ENCODE results near the gene PRR7.

The PRR7 gene, protein sequence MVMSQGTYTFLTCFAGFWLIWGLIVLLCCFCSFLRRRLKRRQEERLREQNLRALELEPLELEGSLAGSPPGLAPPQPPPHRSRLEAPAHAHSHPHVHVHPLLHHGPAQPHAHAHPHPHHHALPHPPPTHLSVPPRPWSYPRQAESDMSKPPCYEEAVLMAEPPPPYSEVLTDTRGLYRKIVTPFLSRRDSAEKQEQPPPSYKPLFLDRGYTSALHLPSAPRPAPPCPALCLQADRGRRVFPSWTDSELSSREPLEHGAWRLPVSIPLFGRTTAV

DNA sequence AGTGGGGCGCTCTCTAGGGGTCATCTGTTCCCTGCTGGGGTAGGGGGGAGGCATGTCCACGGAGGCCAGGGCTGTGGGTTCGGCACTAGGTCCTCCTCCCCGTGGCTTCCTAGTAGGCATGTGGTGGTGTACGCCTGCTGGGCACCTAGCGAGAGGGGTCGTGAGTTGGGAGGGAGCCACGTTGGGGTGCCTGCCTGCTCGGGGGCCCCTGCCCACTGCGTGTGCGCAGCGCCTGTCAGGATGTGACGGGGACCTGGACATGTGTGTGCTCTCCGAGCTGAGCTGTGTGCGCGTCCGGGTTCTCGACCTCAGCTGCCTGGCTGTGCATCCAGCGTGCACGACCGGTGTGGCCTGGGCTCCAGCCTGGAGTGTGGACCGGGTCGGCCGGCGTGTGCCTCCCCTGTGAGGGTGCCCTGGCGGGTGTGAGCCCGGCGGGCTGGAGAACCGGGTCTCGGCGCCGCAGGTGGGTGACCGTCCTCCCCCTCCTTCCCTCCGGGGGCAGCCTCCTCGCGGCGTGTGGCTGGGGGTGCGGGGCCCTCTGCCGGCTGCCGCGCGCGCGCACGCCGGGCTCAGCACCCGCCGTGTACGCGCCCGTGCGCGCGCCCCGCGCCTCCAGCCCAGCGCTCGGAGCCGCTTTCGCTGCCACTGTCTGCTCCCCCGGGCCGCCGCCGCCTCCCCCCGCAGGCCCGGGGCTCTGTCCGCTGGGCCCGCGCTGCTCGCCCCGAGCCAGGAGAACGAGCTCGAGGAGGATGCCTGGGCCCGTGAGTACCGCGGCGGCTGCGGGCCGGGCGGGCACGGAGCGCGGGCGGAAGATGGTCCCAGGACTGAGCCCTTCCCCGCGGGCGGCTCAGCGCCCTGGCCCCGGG lies at the start of gene PRR7:
Gene PRR7, plus strand, starts transcription at position 615 of the 866 bp plus-strand sequence. CDS start 8,254 bp downstream, outside the sequence.
- no peaks in the 10 kb centered on the region for H3K27me3 ChIP-seq (replicated peaks; ENCODE audit: control insufficient read depth, insufficient read depth, low read length)
- H3K9me3 ChIP-seq (ENCODE audit: control insufficient read depth, low read length), result no peaks in the 10 kb centered on the region
- H3K4me3 ChIP-seq (ENCODE audit: low read length), result peak within 1 kb of the TSS; percentile 82
- H3K36me3 ChIP-seq (ENCODE audit: control insufficient read depth, insufficient read depth, low read length, severe bottlenecking), result peaks cover 3% of the 10 kb centered on the region
- H3K4me1 ChIP-seq (ENCODE audit: control insufficient read depth, insufficient read depth, low read length), result peaks cover 13% of the 10 kb centered on the region
- DNase-seq (ENCODE audit: low read depth), result peak; percentile 83
- peak within 1 kb of the TSS; percentile 72 for H3K9ac ChIP-seq (ENCODE audit: low read length)

DNA sequence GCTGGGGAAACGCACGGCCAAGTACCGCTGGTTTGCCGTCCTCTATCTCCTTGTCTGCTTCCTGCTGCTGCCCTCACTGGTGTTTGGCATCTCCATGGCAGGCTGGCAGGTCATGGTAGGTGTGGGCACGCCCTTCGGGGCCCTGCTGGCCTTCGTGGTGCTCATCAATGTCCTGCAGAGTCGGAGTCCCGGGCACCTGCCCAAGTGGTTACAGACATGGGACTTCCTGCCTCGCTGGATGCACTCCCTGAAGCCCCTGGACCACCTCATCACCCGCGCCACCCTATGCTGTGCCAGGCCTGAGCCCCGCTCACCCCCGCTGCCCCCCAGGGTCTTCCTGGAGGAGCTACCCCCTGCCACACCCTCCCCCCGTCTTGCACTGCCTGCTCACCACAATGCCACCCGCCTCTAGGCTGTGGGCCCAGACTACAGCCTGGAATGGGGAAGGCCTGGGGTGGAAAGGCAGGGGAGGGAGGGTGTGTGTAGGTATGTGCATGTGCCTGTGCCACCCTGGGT lies 48.7 kb upstream of the PRR7 start:
- Histone ChIP-seq H3K36me3 (ENCODE audit: control insufficient read depth, insufficient read depth, low read length, severe bottlenecking) (no peaks in the 10 kb centered on the region), H3K9ac (ENCODE audit: low read length) (no peak overlapping the region), H3K27me3 (replicated peaks; ENCODE audit: control insufficient read depth, insufficient read depth, low read length) (peaks cover 53% of the 10 kb centered on the region), H3K9me3 (ENCODE audit: control insufficient read depth, low read length) (no peaks in the 10 kb centered on the region), H3K4me1 (ENCODE audit: control insufficient read depth, insufficient read depth, low read length) (peaks cover 2% of the 10 kb centered on the region), H3K4me3 (ENCODE audit: low read length) (no peak overlapping the region)
- no peak for DNase-seq (ENCODE audit: low read depth)

DNA sequence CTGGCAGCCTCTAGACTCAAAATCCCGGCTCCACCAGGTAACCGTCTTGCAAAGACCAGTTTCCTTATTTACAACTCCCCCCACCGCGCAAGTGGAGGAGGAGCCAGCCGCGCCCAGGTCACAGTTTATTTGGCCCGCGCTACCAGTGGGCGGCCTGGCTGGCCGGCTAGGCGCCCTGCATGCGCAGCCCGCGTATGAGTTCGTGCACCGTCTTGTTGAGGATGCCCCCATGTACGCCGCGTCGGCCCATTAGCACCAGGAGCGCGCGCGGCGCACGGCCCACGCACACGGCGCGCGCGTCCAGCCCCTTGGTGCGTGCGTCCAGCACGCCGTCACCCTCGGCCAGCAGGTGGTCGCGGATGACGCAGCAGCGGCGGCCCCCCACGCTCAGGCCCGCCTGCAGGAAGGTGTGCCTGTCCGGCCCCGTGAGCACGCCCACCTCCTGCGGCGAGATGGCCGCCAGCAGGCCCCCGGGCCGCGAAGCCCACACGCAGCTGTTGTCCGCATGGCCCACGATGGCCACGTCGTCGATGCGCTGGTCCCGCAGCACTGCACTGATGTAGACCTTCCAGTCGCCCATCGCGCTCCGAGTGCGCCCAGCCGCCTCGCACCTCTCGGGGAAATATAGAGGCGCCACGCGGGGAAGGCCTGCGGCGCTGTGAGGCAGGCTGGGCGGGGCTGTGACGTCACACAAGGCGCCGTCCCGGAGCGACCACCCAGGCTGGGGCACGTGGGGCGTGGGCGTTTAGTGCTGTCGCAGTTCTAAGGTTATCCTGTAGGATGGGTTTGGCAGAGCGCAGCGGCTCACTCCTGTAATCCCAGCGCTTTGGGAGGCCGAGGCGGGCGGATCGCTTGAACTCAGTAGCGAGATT lies 46.4 kb upstream of the PRR7 start, which contains the start of gene PFN3:
Gene PFN3, minus strand, starts transcription at position 665 of the 872 bp plus-strand sequence. Its CDS starts 85 bp downstream, at position 580.
- Histone ChIP-seq H3K27me3 (replicated peaks; ENCODE audit: control insufficient read depth, insufficient read depth, low read length) (peaks cover 60% of the 10 kb centered on the region), H3K9me3 (ENCODE audit: control insufficient read depth, low read length) (no peaks in the 10 kb centered on the region), H3K4me1 (ENCODE audit: control insufficient read depth, insufficient read depth, low read length) (peaks cover 12% of the 10 kb centered on the region), H3K9ac (ENCODE audit: low read length) (no peak within 1 kb of the TSS), H3K4me3 (ENCODE audit: low read length) (no peak within 1 kb of the TSS), H3K36me3 (ENCODE audit: control insufficient read depth, insufficient read depth, low read length, severe bottlenecking) (no peaks in the 10 kb centered on the region)
- DNase-seq (ENCODE audit: low read depth), result no peak

DNA sequence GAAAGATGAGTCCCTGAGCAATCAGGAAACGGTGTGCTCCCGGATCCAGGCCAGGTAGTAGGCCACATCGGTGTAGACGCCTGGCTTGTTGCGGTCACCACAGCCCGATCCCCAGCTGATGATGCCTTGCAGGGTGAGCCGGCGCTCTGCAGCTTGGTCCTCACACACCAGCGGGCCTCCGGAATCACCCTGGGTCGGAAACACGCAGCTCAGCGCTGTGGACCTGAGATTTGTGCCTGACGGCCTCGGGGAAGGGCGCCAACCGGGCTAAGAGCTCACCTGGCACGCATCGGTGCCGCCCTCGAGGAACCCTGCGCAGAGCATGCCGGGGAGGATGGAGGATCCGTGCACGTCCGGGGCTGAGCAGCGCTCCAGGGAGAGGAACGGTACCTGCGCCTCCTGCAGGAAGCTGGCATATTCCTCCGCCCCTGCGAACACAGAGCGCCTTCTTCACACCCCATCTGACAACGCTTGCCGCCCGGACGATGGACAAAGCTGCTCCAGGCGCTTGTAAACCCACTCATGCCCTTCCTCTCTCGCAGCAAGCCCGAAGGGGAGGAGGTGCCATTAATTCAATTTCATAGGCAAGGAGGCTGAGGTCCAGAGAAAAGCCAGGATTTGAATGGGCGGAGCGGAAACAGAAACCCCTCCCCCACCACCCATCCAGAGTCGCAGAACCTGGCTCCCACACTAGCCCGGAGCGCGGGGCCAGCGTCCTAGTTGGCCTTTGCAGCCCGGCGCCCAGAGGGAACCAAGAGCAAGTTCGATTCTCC lies 44.2 kb upstream of the PRR7 start:
- Histone ChIP-seq H3K4me1 (ENCODE audit: control insufficient read depth, insufficient read depth, low read length) (peaks cover 12% of the 10 kb centered on the region), H3K4me3 (ENCODE audit: low read length) (no peak overlapping the region), H3K36me3 (ENCODE audit: control insufficient read depth, insufficient read depth, low read length, severe bottlenecking) (no peaks in the 10 kb centered on the region), H3K27me3 (replicated peaks; ENCODE audit: control insufficient read depth, insufficient read depth, low read length) (peaks cover 56% of the 10 kb centered on the region), H3K9me3 (ENCODE audit: control insufficient read depth, low read length) (no peaks in the 10 kb centered on the region), H3K9ac (ENCODE audit: low read length) (no peak overlapping the region)
- DNase-seq (ENCODE audit: low read depth), result peak; percentile 42

DNA sequence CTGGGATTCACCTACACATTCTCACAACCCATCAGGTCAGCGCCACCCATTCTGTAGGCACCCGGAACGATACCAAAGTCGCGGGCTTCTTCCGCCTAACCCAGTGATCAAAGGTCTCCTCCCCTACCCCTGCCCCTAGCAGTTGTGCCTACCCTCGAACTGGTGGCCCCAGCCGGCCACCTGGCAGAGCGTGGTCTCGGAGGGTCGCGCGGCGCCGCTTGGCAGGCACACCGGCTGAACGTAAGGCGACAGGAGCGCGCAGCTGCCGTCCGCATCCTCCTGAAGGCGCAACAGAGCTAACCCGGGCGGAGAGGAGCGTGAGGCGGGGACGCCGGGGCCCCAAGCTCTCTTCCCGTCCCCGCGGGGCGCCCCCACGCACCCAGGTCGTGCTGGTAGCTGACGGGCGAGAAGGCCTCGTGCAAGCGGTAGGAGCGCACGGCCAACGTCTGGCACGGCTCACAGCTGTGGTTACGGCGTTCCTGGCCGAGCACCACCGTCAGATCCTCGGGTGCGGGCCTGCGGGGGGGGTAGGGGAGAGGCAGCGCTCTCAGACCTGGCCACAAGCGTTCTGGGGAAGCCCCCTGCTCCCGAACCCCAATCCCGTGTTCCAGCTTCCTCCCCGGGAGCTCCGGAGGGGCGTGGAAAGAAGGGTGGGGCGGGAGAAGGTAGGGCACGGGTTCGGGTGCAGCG lies 43.4 kb upstream of the PRR7 start:
- DNase-seq (ENCODE audit: low read depth), result peak; percentile 26

DNA sequence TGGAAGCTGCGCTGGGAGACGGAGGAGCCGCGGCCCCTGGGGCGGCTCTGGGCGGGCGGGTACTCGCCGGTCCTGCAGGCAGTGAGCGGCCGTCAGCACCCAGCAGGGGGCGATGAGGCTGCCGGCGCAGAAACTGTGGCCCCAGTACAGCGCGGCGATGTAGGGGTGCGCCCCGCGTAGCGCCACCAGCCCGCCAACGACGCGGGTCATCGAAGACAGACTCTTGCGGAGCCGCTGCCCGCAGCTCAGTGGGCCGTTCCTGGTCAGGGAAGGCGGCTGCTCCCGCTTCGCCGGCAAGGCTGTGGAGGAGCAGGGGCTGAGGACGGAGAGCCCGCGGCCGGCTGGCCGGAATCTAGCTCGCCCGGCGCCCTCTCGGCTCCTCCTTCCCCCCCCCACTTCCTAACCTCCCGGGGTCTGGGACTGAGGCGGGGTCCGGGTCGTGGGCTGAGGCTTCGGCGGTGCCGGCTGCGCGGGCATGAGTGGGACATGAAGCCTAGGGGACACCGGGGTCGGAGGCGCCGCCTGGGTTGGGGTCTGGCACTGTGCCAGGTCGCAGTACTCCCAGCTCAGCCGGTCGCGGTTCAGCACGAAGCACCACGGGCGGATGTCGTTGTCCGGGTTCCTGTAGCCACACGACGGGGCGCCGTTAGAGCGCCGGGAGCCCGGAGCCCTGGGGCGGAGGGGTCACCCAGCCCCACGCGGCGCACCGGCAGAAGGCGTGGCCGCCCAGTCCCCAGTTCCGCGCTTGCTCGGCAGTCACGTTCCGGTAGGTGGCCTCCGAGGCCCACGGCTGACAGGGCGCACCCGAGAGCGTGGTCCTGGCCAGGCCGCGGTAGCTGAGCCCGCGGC lies 42.6 kb upstream of the PRR7 start:
- peaks cover 59% of the 10 kb centered on the region for H3K27me3 ChIP-seq (replicated peaks; ENCODE audit: control insufficient read depth, insufficient read depth, low read length)
- H3K9ac ChIP-seq (ENCODE audit: low read length), result peak overlapping the region; percentile 68
- peaks cover 12% of the 10 kb centered on the region for H3K4me1 ChIP-seq (ENCODE audit: control insufficient read depth, insufficient read depth, low read length)
- DNase-seq (ENCODE audit: low read depth), result peak; percentile 86
- no peaks in the 10 kb centered on the region for H3K36me3 ChIP-seq (ENCODE audit: control insufficient read depth, insufficient read depth, low read length, severe bottlenecking)
- H3K9me3 ChIP-seq (ENCODE audit: control insufficient read depth, low read length), result no peaks in the 10 kb centered on the region
- peak overlapping the region; percentile 77 for H3K4me3 ChIP-seq (ENCODE audit: low read length)

More for the DNA sequence above, 43.4 kb upstream of the PRR7 start:
- H3K9me3 ChIP-seq (ENCODE audit: control insufficient read depth, low read length), result no peaks in the 10 kb centered on the region
- peak overlapping the region; percentile 77 for H3K4me3 ChIP-seq (ENCODE audit: low read length)
- H3K36me3 ChIP-seq (ENCODE audit: control insufficient read depth, insufficient read depth, low read length, severe bottlenecking), result no peaks in the 10 kb centered on the region
- no peak overlapping the region for H3K9ac ChIP-seq (ENCODE audit: low read length)
- peaks cover 12% of the 10 kb centered on the region for H3K4me1 ChIP-seq (ENCODE audit: control insufficient read depth, insufficient read depth, low read length)
- peaks cover 54% of the 10 kb centered on the region for H3K27me3 ChIP-seq (replicated peaks; ENCODE audit: control insufficient read depth, insufficient read depth, low read length)

DNA sequence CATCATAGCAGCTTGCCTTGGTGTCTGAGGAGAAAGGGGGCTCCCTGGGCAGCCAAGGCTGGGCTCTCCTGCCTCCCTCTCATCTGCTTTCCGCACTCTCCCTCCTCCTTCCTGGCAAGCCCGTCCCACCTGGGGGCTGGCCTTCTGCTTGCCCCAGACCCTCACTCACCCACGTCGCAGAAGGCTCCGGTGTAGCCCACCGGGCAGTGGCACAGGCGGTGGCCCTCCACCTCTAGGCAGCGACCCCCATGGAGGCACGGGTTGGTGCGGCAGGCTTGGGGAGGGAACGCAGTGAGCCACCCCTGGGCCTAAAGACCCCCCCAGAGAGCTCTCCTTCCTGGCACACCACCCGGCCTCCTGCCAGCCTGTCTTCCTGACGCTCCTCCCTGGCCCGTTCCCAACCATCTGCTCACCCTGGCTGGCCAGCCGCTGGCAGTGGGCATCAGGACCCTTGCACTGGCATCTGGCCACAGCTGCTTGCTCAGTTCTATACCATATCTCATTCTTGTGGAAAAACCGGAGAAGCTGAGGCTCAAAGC lies 41.9 kb upstream of the PRR7 start:
- Histone ChIP-seq H3K9ac (ENCODE audit: low read length) (peak overlapping the region; percentile 40), H3K4me3 (ENCODE audit: low read length) (peak overlapping the region; percentile 77), H3K36me3 (ENCODE audit: control insufficient read depth, insufficient read depth, low read length, severe bottlenecking) (no peaks in the 10 kb centered on the region), H3K9me3 (ENCODE audit: control insufficient read depth, low read length) (no peaks in the 10 kb centered on the region), H3K4me1 (ENCODE audit: control insufficient read depth, insufficient read depth, low read length) (peaks cover 12% of the 10 kb centered on the region), H3K27me3 (replicated peaks; ENCODE audit: control insufficient read depth, insufficient read depth, low read length) (peaks cover 58% of the 10 kb centered on the region)
- DNase-seq (ENCODE audit: low read depth), result no peak

DNA sequence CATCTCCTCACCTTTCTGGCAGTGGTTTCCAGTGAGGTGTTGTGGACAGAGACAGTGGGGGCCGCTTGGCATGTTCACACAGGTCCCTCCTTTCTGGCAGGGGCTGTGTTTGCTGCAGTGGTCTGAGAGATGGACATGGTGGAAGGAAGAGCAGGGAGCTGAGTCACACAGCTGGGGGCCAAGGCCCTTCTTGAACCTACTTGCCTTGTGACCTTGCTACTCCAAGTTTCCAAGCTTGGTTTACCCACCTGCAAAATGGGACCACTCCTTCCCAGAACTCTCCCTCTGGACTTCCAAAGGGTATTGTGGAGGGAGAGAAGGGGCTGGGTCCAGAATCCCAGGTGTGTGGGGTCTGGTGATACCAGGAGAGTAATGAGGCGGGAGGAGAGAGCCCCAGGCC lies 41.3 kb upstream of the PRR7 start:
- Histone ChIP-seq H3K9ac (ENCODE audit: low read length) (no peak overlapping the region), H3K27me3 (replicated peaks; ENCODE audit: control insufficient read depth, insufficient read depth, low read length) (peaks cover 52% of the 10 kb centered on the region)

DNA sequence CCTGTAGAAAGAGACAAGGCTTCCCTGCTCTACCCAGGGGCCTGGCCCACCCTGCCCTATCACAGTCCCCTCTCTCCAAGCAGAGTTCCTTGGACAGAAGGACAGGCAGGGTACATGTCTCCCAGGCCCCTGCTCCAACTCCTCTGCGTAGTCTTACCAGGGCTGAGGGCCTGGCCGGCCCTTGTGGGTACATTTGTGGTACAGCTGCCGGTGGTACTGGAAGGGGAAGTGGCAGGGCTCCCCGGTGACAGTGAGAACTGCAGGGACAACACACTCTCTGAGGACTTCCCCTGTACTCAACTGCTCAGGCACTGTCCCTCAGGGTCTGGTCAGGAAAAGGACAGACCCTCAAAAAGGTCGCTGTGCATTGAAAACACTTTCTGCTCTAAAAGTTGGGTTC lies 40.8 kb upstream of the PRR7 start:
- Histone ChIP-seq H3K4me3 (ENCODE audit: low read length) (no peak overlapping the region), H3K4me1 (ENCODE audit: control insufficient read depth, insufficient read depth, low read length) (peaks cover 12% of the 10 kb centered on the region), H3K9ac (ENCODE audit: low read length) (no peak overlapping the region), H3K27me3 (replicated peaks; ENCODE audit: control insufficient read depth, insufficient read depth, low read length) (peaks cover 52% of the 10 kb centered on the region), H3K9me3 (ENCODE audit: control insufficient read depth, low read length) (no peaks in the 10 kb centered on the region), H3K36me3 (ENCODE audit: control insufficient read depth, insufficient read depth, low read length, severe bottlenecking) (no peaks in the 10 kb centered on the region)
- no peak for DNase-seq (ENCODE audit: low read depth)

More for the DNA sequence above, 41.3 kb upstream of the PRR7 start:
- Histone ChIP-seq H3K9me3 (ENCODE audit: control insufficient read depth, low read length) (no peaks in the 10 kb centered on the region), H3K36me3 (ENCODE audit: control insufficient read depth, insufficient read depth, low read length, severe bottlenecking) (no peaks in the 10 kb centered on the region), H3K4me3 (ENCODE audit: low read length) (no peak overlapping the region), H3K4me1 (ENCODE audit: control insufficient read depth, insufficient read depth, low read length) (peaks cover 12% of the 10 kb centered on the region)
- DNase-seq (ENCODE audit: low read depth), result no peak

Measured in adipocyte (in vitro differentiated cells).